Esophagus squamous epithelium (tissue), 4 donors: Measurements from ENCODE around the gene PSMD2.

Source experiments
- CTCF ChIP-seq, 6 experiments: fragments of 450-650 bp in 4 of 6; fragments of 200-600 bp in 2 of 6; sonication (generic) in 2 of 6; IDR thresholded peaks; one replicate each; pipeline ENCODE4 v1.5.1; 2016 to 2019; ENCODE audit warnings: antibody characterized with exemption in 6 of 6, mild to moderate bottlenecking in 4 of 6, moderate library complexity in 4 of 6
- POLR2A ChIP-seq, 4 donors: fragments of 450-650 bp; IDR thresholded peaks; one replicate each; pipeline ENCODE4 v1.6.1; 2017; ENCODE audit warnings: antibody characterized with exemption in 4 of 4, mild to moderate bottlenecking in 4 of 4, moderate library complexity in 3 of 4

GRCh38 chr3:184327171-184327570 is 28.1 kb downstream of the PSMD2 start:
- no peak for TF ChIP-seq POLR2A (IDR thresholded peaks at IDR 0.05)
- no peak for TF ChIP-seq CTCF (IDR thresholded peaks at IDR 0.05)
